ENCODE data around the gene FAM227A.

FAM227A gene

DNA sequence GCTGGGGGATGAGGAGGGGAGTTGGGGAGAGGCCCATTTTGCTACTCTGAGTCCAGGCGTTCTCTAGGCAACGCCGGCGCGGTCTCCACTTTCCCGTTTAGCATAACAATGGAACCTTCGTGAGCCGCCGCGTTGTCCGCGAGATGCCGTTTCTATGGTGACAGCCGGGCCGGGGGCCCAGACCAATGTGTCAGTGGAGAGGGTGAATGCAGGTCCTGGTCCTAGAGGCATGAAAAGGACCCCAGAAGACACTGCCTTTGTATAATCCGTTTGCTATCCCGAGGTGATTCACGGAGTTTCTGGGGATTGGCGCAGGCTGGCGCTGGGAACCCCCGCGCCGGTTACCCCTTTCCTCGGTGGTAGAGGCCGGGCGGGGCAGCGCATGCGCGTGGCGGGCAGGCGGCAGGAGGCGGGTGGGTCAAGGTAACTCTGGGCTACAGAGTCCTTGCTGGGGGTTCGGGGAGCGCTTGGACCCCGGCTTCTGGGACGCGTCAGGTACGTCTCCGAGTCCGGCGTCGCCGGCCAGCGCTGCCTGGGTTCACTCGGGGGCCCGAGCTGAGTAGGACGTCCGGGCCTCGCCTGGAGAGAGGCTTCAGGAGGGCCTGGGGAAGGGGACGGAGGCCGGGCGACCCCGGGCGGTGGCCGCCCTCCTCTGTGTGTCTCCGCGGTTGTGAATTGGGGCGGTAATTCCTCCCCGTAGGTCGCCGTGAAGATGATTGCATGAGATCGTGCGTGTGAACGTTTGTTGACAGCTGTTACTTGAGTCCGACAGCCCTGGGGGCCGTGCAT lies at the start of gene FAM227A, which contains the start of gene CBY1:
TSS of gene FAM227A (minus strand) at position 137 of the 789 bp plus-strand sequence. CDS start 6,224 bp downstream, outside the sequence.
TSS of gene CBY1 (plus strand) at position 383 of the 789 bp plus-strand sequence. CDS start 11,417 bp downstream, outside the sequence.
- DNase-seq (ENCODE audit: low spot score): peak; percentile 99

DNA sequence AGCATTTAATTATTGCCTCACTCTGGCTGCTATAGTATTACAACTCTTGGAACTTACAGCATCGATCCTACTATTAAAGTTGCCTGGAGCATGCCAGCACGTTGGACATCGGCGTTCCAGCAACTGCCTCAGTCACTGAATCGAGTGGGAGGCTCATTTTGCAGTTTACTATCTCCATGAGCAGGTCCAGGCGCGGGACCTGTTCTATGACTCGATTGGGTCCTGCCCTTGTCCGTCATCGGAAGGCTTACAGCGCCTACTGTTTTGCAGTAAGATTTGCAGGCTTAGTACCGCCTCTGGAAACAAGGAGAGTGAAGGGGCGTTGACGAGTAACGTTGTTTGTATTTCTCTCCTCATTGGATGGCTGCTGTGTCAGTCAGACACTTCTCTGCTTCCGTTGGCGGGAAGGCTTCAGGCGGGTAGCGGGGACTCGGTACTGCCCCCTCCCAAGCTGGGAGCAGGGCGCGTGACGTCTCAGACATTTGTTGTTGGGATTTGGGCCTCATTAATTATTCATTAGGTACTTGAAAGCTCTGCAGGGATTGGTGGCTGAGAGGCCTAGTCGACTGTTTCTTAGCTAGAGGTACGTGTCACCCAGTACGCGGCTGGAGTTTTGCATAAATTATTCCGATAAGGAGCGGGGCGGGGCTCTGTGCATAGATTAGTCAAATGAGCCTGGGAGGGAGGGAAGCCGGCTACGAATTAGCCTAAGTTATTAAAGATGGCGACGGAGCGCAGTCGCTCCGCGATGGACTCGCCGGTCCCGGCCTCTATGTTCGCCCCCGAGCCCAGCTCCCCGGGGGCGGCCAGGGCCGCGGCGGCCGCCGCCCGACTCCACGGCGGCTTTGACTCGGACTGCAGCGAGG lies 49.3 kb upstream of the FAM227A start, which contains the start of gene GTPBP1:
TSS of gene GTPBP1 (plus strand) at position 710 of the 866 bp plus-strand sequence. CDS start at position 722, 12 bp downstream.
- DNase-seq (ENCODE audit: low spot score): peak; percentile 98

DNA sequence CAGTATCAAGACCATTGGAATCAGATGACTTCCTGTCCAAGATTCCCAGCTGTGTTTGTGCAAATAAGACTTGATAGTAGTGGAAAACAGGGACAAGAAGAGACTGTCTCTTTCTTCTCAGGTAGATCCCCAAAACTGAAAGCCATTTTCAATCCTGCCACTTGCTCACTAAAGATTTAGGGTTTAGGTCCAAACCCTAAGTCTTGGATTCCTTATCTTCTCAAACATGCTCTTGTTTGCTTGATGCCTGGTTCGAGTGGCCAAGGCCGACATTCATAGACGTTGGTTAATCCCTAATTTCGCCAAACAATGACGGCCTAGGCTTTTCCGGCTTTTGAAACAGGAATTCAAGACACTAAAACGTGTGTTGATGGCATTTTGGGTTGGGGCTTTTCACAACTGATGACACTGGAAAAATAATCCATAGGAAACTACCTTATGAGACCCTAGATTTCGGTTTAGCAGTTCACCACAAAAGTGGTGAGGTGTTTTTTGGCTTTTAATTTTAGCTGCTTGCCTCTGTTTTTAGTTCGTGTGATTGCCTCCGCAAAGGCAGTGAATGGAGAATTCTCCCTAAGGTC lies 48.6 kb upstream of the FAM227A start:
- no peak for DNase-seq (ENCODE audit: low spot score)

DNA sequence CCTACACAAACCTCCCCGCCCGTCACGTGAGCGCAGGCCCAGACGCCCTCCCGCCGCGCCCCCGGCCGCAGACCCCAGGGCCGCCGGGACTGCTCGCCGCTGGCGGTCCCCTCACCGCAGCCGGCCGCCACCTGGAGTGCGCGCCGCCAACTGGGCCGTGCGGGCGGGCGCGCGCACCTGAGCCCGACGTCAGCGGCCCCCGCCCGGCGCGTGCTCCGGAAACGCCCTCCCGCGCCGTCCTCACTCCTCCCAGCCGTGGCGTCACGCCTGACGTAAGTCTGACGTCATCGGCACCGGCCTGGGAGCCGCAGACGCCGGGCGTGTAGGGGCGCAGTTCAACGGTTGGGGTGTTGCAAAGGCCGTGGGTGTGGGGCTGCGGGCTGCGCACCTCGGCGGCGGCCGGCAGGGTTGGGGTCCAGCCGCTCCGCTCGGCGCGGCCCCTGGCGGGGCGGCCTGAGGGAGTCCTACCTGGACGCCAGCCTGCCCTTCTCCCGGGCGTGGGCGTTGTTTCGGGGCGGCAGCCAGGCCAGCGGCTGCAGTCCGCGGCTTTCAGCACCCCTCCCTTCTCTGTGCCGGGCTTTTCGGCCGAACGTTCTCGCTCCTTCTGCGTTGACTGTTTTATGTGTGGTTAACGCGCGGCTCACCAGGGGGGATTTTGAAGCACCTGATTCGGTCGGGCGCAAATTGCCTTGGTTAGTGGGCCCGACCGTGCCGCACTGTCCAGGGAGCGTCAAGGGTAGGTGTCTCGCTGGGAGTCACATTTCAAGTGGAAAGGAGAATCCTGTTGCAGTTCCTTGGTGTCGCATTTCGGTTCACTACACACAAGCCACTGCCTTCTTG lies 44.8 kb upstream of the FAM227A start, which contains the start of gene JOSD1:
TSS of gene JOSD1 (minus strand) at position 155 of the 840 bp plus-strand sequence. CDS start 956 bp downstream, outside the sequence.
- DNase-seq (ENCODE audit: low spot score): peak; percentile 91

DNA sequence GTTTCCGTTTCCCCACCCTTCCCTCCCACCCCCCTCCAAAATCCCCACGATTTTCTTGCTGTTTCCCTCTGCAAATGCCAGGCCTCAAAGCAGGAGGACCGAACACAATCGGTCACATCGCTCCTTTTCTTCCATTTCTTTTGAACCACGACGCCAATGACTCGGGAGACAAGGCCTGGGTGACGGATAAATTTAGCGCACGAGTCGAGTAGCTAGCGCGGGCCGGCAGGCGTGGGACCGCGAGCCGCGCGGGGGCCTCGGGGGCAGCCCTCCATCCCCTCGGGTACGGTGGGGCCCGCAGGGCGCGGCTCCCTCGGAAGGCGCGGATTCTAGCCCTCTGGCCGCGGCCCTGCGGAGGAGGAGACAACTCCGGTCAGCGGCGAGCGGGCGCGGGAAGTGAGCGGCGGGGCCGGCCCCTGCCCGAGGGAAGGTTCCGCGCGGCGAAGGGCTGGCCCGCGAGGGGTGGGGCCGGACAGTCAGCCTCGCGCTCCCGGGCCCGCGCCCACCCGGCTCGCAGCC lies 44.1 kb upstream of the FAM227A start:
- DNase-seq (ENCODE audit: low spot score): peak; percentile 49

DNA sequence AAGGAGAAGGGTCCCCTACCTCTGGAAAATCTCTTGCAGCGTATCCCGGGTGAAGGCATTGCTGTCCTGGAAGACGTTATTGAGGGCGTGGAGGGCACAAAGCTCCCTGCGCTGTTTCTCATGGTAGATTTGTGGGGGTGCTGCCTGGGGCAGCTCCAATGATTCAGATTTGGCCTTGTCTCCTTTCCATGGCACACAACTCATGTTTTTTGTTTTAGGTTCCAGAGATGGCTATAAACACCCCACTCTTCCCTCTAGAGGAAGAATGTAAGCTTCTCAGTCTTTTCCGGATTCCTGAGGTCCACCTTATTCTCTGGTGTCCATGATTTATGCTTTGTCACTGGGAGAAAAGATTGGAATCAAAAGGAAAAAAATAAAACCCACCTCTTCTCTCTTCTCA lies 43.6 kb upstream of the FAM227A start:
- DNase-seq (ENCODE audit: low spot score): peak; percentile 50

DNA sequence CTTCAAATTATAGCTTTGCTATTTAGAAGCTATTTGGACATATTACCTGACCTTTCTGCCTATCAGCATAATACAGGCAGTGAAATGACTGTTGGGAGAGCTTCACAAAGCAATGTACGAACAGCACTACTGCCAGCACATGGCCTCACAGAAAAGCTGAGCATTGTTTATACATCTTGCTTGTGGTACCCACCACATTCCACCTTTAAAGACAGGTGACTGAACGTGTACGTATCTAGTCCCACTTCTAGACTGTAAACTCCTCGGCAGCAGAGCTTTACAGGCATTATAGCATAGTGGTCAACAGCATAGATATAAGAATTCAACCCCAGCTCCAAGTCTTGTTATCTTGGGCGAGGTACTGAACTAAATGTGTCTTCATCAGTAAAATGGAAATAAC lies 43.0 kb upstream of the FAM227A start:
- DNase-seq (ENCODE audit: low spot score): no peak

DNA sequence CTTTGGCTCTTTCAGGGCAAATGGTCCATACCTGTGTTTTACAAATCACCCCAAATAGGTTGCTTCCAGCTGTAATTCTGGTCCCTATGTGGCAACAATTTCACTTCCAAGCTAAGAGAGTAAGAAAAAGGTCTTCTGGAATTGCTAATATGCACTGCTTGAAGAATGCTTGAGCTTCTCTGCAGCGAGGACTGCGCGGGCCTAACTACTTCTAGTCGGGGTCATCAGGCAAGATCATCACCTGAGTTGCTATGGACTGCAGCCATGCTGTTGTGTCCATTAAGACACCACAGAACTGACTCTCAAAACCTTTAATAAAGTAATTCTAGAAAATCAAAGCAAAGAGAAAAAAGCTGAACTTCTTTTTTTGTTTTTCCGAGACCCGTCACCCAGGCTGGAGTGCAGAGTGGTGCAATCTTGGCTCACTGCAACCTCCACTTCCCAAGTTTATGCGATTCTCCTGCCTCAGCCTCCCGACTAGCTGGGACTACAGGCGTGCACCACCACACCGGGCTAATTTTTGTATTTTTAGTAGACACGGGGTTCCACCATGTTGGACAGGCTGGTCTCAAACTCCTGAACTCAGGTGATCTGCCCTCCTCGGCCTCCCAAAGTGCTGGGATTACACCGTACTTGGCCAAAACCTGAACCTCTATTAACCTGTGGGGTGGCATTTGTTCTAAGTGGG lies 42.4 kb upstream of the FAM227A start:
- no peak for DNase-seq (ENCODE audit: low spot score)

DNA sequence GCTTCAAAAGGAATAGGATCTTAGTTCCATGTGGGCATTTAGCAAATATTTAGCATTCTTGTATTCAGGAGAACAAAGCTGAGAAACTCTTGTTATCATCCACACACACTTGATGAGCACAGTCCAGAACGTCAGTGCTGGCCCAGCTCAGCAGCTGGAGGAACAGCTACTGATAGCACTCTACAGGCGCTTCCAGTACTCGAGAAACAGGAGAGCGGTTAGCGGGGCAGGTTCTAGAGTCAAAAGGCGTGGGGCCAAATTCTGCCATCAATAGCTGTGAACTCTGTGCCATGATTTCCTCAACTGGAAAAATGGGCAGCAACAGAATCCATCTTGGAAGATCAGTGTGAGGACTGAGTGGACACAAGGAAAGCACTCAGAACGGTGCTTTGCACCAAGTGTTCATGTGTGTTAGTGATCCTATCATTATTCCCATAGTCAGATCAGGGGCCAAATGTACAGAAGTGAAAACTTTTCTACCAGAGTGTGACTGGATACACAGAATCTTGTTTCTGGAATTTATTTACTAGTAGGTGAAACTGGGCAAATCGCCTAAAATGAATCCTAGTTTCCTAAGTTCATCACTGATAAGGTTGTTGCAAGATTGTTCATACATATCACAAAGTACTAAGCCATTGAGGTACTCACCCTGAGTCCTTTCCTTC lies 41.4 kb upstream of the FAM227A start:
- DNase-seq (ENCODE audit: low spot score): no peak

DNA sequence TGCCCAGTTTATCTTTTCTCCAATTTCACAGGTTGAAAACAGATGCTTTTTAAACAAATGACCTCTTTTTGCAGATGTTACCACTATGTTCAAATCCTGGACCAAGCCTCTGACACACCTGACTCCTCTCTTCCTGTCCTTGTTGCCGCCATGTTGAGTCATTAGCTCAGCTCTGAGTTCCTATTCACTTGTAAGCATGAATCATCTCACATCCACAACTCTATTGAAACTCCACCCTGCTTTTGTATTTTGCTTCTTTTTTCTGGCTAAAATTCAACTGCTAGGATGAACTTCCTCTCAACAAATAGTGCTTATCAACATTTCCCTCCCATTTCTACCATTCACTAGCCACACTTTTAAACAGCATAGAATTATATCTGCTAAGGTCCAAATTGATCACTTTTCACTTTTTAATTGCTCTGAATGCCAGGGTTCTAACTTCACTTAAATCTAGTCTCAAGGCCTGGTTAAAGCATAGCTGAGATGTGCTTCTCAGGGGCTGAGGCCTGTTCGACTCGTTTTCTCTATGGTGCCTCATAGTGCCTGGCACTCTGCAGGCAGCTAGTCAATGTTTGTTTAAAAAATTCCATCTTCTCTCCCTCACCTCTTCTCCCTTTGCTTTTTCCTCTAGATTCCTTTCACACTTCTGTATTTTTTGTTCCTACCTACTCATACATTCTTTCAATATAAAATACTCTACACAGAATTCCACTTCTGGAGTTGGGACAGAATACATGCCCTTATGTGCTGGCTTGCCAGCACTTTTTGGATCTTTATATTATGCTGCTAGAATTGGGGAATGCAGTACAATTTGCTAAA lies 40.6 kb upstream of the FAM227A start:
- peak; percentile 74 for DNase-seq (ENCODE audit: low spot score)

DNA sequence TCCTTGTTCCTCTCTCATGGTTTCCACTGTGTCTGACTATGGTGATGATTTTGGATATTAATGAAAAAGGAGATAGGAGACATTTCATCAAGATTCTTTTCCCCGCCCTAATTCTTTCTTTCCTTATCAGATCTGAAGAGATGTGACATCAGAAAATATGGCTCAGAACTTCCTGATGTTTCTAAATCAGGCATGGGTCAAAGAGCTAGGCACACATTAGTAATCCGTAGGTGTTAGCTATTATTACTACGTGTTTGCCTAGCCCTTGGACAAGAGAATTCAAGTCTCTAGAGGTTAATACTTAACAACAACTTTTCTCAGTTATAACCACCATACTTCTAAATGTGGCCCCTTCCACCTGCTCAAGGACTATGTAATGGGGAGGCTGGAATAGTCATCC lies 38.7 kb upstream of the FAM227A start:
- no peak for DNase-seq (ENCODE audit: low spot score)

DNA sequence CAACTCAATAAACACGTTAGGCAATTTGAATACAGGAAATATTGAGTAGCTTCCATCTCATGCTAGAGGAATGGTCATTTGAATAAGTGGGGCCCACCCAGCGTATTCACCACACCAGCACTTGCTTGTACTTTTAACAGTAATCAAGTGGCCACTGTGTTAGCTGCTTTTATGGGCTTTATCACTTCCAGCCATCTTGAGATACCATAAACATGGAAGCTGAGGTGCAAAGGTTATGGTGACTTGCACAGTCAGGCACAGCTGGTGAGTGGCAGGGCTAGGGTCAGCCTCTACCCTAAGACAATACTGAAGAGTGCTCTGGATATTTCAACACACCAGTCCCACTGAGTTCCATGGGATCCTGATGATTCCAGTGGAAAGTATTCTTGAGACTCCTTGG lies 37.9 kb upstream of the FAM227A start:
- no peak for DNase-seq (ENCODE audit: low spot score)

DNA sequence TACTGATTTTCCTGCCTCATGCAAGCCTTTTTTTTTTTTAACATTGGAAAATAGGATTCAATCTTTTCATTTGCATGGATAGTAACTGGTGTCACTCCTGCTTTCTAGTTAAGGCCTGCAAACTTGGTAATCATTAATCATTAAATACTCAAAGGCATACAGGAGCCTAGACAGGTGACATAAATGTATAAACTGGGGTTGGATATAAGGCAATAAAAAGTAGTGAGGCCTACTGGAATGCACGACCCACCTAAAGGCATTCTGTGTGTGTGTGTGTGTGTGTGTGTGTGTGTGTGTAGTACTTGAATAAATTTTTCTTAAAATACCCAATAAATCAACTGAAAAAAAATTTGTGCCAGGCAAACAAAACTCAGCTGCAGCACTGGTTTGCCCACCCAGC lies 33.5 kb upstream of the FAM227A start:
- no peak for DNase-seq (ENCODE audit: low spot score)

DNA sequence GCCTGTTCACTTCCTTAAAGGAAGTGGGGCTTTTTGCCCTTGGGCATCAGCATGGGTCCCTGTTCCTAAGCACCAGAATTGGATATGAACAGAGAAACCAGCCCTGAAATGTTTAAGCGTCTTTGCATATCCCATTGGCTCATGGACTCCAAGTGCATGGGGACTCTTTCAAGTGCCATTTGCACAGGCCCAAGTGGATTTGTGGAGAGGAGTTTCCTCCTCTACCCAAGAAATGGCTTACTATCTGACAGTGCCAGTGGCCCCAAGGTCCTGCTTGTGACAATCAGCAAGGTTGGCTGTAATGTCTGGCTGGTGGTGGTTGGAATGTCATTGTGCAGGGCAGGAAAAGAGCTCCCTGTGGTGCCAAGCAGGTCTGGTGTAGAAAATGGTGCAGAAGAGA lies 29.6 kb upstream of the FAM227A start:
- DNase-seq (ENCODE audit: low spot score): no peak

DNA sequence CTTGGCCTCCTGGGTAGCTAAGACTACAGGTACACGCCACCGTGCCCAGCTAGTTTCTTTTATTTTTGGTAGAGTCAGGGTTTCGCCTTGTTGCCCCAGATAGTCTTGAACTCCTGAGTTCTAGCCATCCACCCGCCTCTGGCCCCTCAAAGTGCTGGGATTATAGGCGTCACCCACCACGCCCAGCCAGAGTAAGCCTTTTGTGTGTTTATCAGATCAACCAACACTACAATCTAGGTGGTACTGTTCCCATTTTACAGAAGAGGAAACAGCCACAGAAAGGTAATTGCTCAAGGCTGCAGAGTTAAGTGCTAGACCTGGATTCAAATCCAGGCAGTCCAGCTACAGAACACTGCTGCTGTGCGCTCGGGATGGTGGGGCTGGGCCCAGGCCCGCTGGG lies 28.7 kb upstream of the FAM227A start:
- DNase-seq (ENCODE audit: low spot score): no peak

DNA sequence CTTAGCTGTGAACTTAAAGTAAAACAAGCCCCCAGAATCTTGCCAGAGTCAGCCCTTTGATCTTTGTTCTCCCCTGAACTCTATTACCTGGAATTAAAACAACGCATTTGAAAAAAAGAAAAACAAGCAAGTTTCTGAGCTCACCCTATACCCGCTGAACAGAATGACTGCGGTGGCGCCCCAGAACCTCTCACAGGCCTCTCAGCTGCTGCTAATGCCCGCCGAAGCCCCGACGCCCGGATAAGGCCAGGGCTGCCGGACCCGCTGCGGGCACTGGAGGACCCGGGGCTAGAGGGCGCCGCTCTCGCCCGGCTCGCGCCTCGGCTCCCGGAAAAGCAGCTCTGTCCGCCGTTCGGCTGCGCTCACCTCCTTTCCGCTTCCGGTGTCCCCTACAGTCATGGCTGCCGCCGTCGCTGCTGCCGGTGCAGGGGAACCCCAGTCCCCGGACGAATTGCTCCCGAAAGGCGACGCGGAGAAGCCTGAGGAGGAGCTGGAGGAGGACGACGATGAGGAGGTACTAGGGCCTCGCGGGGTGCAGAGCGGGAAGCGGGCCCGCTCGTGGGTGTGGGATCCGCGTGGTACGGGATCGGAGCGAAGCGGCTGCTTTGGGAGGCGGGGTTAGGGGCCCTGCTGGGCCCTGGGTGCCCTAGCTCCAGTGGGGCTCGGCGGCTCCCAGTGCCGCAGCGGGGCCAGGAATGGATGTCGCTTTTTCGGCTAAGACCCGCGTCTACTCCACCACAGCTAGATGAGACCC lies 25.6 kb upstream of the FAM227A start, which contains the start of gene TOMM22:
TSS of gene TOMM22 (plus strand) at position 376 of the 754 bp plus-strand sequence. CDS start at position 398, 22 bp downstream.
- DNase-seq (ENCODE audit: low spot score): peak; percentile 97

DNA sequence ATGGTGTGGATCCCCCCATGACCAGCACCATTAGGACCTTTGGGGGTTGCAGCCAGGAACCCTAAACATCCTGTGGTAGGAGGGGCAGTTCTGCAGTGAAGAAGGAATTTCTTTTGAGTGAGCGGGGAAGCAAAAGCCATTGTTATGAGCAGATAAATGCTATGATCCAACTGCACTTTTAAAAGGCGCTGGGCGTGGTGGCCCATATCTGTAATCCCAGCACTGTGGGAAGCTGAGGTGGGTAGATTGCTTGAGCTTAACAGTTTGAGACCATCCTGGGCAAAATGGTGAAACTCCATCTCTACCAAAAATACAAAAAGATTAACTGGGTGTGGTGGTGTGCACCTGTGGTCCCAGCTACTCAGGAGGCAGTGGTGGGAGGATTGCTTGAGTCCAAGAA lies 19.6 kb upstream of the FAM227A start:
- no peak for DNase-seq (ENCODE audit: low spot score)

DNA sequence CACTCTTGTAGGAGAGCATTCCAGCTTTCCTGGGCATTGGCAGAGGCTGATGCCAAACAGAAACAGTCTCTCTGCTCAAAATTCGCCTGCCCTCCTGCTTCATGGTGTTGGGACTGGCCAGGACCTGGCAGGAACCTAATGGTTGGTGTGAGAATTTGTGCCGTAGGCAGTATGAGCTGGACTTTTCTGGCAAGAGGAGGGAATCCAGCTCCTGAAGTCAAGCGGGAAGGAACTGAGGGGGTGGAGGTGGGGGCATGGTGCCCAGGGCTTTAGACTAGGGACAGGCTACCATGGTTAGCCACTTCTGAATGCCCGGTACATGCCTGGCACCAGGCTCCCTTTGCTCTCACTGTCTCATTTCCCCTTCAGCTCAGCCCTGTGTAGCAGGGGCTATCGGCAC lies 18.7 kb upstream of the FAM227A start:
- DNase-seq (ENCODE audit: low spot score): no peak

Data from AG08395 (cell line).